NCI-H1417 treated with DMSO at 0.1 percent for 48 hours (cell line): Measurements from ENCODE around the gene PLA2G2F.

Experiments used
- DNase-seq: peaks from one replicate; lab custom pipeline; 2025; lab: John Stamatoyannopoulos, UW

PLA2G2F gene

DNA sequence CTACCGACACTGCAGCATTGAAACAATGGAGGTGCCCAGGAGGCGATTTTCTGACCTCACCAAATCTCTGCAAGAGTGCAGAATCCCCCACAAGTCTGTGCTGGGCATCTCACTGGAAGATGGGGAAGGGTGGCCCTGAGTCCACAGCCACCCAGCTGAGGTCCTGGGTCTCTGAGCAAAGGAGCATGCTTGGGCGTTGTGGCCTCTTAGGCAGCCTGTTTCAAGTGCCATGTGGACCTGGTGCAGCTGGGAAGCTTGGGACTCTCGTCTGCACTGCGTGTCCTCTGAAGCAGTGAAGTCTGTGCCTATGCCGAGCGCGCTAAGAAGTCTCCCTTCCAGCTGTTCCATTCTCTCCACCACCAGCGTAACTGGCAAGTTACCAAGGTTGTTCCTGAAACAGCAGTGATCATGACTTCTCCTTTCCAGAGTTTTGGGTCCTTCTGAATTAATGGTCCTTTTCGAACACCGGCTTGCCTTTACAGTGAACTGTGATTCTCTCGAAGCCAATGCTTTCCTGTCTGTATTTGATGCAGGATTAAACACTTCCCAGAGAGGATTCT, 52.2 kb downstream of the PLA2G2F start:
- DNase-seq, result no peak

DNA sequence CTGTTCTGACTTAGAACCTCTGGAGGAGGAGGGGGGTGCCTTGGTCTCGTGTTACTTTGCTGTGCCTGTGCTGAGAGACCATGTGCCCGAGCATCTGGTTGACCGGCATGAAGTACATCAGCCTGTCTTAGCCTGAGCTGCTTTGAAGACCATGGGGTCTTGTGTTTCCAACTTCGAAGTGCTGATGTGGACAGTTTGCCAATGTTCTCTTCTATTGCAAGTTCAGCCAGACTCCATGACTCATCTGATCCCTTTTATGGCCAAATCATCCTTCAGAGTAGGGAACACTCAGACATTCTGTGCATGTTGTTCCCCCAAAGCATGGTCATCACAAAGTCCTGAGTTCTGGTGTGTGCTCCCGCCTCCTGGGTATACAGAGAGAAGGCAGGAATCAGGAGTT, 53.2 kb downstream of the PLA2G2F start:
- DNase-seq, result no peak

DNA sequence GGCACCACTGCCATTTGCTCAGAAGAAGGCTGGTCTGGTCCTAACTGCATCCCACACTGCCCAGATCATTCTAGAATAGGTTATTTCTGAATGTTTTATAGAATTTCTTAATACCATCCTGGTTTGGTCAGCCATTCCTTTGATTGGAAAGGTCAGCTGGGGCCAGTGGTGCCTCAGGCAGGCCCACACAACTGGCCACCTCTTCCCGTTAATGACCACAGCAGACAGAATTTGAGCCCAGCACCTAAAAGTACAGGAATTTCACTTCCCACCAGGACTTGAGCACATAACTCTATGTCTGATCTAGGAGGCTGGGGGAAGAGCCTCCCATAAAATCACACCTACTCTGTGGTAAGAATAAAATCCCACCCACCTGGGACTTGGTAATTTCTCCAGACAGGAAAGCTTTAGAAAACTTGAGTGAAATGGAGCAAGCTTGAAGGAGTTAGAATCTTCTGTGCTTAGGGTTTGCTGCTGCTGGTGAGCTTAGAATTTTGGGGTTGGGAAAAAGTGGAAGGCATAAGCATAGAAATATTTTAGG, 53.8 kb downstream of the PLA2G2F start:
- no peak for DNase-seq

DNA sequence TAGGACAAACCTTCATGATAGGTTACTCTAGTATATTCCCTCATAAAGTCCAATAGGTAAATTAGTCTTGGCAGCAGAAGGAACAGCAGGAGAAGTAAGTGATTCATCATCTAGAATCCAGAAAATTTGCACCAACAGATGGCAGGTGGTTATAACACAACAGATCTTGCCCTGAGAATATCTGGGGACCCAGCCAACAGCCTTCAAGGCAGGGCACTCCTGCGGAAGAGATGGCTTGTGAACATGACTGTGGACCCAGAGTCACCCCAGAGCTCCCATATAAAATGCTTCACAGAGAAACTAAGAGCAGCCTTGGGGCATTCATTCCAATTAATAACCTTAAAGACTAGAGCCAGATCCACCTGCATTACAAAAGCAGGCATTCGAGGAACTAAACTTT, 55.1 kb downstream of the PLA2G2F start:
- no peak for DNase-seq

DNA sequence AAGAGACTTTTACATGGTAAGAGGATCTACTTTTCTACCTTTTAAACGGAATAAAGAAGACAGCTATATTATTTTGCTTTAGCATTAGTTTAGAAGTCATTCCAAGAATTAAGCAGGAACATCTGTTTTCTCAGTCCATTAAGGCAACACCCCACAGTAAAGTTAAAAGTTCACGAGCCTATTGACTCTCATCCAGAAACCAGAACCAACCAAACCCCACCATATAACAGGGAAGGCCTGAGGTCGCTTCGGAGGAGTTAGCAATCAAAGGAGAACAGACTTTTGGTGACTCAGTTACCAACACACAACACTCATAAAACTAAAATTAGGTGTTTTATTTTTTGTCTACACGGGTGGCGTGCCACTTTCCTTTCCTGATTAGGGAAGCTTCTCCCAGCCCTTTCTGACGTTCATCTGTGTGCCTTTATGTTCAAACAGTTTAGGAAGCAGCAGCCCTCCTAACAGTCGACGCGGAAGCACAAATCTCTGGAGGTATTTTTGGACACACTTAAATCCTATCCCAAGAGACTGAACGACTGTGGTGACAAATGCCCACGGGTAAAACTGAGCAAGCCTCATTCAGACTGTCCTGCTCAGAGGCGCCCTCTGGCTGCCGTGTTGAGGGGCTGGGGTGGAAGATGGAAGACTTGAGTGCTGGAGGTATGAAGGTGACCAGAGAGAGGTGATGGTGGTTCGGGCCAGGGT, 55.8 kb downstream of the PLA2G2F start:
- no peak for DNase-seq

DNA sequence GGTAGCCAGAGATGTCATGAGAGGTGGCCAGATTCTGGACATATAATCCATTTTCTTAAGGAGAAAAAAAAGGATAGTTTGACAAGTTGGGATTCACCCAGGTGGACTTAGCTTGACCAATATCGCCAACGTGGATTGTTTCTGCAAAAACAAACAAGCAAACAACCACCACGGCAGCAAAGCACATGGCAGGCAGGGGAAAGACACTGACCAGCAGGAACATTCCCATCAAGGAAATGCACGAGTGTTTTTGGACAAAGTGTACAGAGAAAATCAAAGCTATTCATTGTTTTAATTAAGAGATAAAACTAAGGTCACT, 56.3 kb downstream of the PLA2G2F start:
- DNase-seq, result no peak

DNA sequence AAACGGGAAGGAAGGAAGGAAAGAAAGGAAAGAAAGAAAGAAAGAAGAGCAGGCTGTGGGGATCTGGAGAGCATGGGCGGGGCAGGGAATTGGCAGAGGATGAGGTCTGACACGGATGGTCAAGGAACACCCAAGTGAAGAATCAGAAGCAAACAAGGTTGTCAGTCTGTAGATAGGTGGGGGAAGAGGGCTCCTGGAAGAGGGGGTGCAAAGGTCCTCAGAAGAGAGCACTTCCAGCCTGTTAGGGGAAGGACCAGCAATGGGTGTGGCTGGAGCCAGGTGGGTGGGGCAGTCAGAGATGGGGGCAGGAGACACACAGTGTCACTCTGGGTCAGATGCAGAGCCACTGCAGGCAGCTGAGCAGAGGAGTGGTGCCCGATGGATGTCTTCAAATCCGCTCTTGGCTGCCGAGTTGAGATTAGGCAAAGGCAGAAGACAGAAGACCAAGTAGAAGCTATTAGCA, 58.2 kb downstream of the PLA2G2F start:
- no peak for DNase-seq

DNA sequence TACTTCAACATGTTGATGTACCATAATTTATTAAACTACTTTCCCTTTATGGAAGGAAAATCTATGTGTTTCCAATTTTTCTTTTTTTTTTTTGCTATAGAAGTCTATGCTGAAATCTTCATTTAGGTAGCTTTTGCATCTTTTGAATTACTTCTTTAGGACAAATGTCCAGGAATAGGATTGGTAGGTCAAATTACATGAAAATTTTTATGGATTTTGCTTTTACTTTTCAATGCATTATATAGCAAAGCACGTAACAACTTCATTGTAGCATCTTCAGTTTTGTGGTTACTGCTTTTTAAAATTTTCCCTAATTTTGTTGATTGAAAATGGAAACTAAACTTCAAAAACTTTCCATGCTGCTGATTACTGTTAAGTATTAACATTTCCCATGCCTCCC, 59.2 kb downstream of the PLA2G2F start:
- DNase-seq, result no peak

DNA sequence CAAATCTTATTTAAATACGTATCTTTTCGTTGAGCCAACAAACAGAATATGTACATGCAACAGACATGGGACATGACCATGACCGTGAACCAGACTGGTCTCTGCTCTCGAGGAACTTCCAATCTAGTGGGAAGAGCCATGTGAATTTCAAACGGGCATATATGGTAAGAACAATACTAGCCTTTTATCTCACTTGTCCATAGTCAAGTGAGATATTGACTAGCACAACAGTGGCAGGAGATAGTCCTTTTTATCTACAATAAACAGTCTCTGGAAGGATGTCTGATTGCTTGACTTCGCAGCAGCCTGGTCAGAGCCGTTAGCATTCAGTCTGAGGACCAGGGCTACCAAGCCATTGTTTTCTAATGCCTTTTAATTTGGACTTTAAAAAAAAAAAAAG, 59.8 kb downstream of the PLA2G2F start:
- DNase-seq, result no peak

DNA sequence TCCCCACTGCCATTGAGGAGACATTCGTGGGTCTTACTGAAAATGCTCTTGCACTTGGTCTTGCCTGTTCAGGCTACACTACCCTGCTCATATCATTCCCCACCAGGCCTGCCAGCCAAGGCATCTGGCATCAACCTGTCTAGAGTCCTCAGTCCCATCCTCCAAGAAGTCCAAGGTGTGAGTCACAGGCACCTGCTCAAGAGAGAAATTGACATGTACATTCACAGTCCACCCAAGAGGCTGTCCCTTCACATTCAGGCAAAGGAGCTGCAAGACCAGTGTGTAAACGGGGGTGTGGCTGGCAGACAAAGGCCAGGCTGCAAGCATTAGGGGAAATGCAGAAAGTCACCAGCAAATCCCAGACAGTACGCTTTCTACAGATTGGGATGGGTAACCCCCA, 60.3 kb downstream of the PLA2G2F start:
- no peak for DNase-seq

DNA sequence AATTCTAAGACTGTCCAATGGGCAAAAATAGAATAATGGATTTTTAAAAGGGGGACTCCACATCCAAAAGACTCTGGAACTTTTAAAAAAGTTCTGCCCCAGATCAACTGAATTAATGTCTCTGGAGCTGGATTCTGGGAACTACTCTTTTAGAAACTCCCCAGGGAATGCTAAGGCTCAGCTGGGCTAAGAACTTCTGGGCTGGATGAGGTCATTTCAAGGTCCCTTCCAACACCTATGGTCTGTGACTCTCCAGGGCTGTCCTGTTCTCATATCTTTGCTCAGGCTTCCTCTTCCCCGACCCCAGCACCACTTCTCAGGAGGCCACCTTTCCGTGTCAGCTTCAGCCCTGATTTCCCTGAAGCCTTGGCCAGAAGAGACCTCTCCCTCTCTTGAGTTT, 60.7 kb downstream of the PLA2G2F start:
- no peak for DNase-seq
